Activated CD4-positive, alpha-beta T cell treated with anti-CD3 and anti-CD28 coated beads for 24 hours (primary cell): ENCODE data around the gene FBXW9.
"Not testable (repeated sequence)": the region's sequence is repeated elsewhere in the genome, so short reads cannot be mapped to it uniquely, and the experiment has no call there.

Source experiments
- DNase-seq, 2 donors: peaks; one replicate each; pipeline ENCODE4 v3.0.0-alpha.2; 2020; ENCODE audit warnings: low read depth in 2 of 2

FBXW9 gene

DNA sequence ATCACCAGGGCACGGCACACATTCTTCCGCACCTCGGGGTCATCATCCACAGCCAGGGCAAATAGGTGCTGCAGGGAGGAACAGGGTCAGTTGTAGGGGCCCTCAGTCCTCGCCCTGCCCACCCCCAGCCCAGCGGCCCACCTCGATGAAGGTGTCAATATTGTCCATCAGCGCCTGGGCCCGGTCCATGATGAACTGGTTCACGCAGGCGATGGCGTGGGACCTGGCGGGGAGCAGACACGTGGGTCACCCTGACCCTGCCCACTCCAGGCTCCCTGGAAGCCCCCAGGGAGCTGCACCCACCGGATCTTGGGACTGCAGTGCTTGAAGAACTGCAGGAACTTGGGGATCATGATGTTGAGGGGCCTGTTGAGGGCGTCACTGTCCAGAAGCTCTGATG lies 18.7 kb upstream of the FBXW9 start:
- DNase-seq, result no peak

DNA sequence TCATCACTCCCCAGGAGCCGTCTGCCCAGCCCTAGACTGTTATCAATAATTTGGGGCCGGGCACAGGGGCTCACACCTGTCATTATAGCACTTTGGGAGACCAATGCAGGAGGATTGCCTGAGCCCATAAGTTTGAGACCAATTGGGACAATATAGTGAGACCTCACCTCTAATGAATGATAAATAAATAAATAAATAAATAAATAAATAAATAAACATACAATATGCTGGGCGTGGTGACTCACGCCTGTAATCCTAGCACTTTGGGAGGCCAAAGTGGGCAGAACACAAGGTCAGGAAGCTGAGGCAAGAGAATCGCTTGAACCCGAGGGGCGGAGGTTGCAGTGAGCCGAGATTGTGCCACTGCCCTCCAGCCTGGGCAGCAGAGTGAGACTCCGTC lies 16.9 kb upstream of the FBXW9 start:
- DNase-seq, result not testable (repeated sequence)

DNA sequence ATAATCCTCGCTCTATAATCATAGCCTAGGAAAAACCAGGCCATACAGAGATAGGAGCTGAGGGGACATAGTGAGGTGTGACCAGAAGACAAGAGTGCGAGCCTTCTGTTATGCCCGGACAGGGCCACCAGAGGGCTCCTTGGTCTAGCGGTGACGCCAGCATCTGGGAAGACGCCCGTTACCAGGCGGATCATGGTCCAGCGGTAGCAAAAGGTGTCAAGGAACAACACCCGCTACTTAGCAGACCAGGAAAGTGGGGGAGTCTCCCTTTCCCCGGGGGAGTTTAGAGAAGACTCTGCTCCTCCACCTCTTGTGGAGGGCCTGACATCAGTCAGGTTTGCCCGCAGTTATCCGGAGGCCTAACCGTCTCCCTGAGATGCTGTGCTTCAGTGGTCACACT lies 15.6 kb upstream of the FBXW9 start:
- not testable (repeated sequence) for DNase-seq

- no peak for DNase-seq
These were observed 14.8 kb upstream of the FBXW9 start for GRCh38 chr19:12711187-12711586.

DNA sequence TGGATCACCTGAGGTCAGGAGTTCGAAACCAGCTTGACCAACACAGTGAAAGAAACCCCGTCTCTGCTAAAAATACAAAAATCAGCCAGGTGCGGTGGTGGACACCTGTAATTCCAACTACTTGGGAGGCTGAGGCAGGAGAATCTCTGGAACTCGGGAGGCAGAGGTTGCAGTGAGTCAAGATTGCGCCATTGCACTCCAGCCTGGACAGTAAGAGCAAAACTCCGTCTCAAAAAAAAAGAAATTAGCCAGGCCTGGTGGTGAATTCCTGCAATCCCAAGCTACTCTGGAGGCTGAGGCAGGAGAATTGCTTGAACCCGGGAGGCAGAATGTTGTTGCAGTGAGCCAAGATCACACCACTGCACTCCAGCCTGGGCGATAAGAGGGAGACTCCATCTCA lies 12.2 kb upstream of the FBXW9 start:
- DNase-seq, result no peak

DNA sequence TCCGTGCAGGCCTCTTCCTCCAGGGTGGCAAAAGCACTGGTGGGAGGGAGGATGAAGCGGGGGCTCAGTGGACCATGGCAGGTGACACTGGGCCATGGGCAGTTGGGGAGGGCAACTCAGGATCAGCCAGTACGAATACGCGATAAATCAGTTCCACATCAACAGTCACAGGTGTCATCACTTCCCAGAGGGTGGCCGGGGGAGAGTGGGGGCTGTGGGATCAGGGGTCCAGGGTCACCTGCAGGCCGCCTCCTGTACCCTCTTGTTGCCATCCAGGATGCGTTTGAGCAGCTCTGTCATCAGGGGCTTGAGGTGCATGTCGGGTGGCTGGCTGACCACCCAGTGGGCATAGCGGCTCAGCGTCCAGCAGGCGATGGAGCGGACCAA lies 9.9 kb upstream of the FBXW9 start:
- DNase-seq, result no peak

DNA sequence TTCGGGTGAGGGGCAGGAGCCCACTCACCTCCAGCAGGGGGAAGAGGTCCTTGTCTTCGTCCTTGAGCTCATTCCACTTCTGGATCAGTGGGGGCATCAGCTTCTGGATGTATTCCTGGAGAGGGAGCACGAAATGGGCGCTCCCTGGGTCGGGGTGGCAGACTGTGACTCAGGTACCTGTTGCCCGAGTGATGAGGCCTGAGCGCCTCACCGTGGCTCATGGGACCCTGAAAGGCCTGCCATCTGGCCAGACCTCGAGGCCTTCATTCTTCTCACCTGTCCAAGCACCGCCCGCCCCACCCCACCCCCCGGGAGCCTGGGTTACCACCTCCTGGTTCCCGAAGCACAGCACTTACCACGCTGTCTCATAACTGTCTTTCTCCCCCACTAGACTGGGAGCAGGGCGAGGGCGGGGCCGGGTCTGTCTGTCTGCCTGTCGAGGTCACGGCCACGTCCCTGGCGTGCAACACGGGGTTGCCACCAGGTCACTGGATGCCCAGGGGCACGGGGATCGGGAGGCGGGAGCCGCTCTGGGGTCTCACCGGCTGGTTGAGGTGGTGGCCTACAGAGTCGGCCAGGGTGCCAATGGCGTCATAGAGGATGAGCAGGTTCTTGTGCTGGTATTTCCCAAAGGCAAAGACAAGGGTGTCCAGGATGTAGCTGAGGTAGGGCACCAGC lies 9.4 kb upstream of the FBXW9 start:
- DNase-seq, result no peak

DNA sequence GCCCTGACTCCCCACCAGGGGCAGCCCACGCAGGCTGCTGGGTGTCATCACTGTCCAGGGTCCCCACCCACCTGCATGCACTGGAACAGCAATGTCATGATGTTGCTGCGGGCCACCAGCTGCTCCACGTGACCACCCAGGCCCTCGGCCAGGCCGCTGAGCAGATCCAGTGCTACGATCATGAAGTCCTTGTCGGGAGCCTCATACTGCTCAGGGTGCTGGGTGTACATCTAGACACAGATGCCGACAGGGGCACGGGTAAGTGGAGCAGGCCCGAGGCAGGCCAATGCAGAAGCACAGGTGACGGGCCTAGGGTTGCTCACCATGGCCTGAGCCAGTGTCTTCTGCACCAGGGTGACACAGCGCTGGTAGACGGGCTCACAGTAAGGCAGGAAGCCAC lies 8.7 kb upstream of the FBXW9 start:
- DNase-seq, result no peak

GRCh38 chr19:12703046-12703445 lies 6.6 kb upstream of the FBXW9 start:
- DNase-seq, result no peak

GRCh38 chr19:12701596-12702282 lies 5.3 kb upstream of the FBXW9 start:
- DNase-seq, result no peak

DNA sequence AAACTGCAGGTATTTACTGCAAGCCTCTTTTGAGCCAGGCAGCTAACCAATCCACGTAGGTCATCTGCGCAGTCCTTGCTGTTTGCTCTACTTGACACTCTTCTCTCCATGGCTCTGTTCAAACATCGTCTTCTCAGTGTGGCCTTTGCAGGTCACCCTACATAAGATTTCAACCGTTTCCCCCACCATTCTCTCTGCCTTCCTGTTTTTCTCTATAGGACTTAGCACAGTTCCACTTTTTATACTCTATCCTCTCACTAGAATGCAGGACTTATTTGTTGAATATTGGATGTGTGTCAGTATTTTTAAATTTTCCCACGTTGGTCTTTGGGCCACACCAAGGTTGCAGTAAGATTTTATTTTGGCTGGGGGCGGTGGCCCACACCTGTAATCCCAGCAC lies 1.7 kb upstream of the FBXW9 start:
- no peak for DNase-seq

GRCh38 chr19:12697425-12697824 lies 994 bp upstream of the FBXW9 start:
- not testable (repeated sequence) for DNase-seq

- no peak for DNase-seq
These were observed 450 bp downstream of the FBXW9 start for GRCh38 chr19:12695997-12696365.

DNA sequence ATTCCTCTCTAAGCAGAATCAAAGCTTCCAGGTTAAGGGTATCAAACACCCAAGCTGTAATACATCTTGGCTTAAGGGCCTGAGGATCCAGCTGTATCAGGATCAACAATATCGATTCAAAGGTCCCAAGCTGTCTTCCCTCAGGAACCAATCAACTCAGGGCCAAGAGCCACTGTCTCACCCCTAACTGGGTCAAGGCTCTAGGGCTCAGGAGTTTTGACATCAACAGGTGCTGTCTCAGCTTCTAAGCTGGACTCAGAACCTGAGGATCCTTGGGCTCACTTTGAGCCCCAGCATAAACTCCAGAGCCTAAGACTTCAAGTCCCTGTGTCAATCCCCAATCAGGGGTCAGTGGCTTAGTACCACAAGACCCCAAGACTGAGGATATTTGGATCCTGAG lies 917 bp downstream of the FBXW9 start:
- DNase-seq, result no peak

DNA sequence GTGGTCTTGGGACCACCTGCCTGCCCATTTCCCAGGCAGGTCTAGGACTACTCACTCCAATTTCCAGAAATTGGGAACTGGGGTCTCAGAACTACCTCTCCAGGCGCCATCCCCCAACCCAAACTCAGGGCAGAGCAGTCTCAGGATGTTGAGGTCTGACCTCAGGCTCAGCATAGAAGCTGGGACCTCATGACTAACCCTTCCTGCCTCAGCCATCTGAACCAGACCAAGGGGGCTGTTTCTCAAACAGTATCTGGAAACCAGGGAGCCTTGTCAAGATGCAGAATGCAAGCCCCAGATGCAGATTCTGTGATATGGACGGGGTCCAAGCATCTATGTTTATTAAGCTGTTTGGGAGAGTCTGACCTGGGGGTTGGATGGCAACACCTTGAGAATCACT lies 1.3 kb downstream of the FBXW9 start:
- no peak for DNase-seq

GRCh38 chr19:12694641-12695040 lies 1.8 kb downstream of the FBXW9 start:
- no peak for DNase-seq

GRCh38 chr19:12692960-12693359 lies 3.5 kb downstream of the FBXW9 start:
- DNase-seq, result no peak

DNA sequence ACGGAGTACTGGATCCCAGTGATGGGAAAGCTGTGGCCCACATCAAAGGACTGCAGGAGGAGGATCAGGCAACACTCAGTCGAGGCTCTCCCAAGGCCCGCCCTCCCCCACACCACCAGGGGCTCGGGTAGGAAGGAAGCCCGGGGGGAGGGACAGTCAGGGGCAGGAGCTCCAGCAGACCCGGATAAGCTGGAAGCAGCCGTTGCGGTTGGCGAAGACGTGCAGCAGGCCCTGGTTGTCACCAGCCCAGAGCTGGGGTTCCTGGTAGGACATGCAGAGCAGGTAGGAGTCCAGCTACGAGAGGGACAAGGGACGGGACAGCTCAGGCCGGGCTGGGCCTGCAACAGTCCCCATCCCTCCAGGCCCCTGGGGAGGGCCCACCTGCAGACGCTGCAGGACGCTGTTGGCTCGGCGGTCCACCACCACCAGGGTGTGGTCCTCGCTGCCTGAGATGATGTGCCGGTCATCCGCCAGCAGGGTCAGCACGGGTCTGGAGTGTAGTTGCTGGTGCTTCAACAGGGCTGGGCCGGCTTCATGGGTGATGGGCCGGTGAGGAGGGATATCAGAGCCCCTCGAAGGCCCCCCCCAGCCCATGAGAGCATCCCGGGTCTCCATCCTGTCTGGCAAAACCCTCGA lies 6.7 kb downstream of the FBXW9 start:
- no peak for DNase-seq

GRCh38 chr19:12689012-12689411 lies 7.4 kb downstream of the FBXW9 start:
- DNase-seq, result no peak

DNA sequence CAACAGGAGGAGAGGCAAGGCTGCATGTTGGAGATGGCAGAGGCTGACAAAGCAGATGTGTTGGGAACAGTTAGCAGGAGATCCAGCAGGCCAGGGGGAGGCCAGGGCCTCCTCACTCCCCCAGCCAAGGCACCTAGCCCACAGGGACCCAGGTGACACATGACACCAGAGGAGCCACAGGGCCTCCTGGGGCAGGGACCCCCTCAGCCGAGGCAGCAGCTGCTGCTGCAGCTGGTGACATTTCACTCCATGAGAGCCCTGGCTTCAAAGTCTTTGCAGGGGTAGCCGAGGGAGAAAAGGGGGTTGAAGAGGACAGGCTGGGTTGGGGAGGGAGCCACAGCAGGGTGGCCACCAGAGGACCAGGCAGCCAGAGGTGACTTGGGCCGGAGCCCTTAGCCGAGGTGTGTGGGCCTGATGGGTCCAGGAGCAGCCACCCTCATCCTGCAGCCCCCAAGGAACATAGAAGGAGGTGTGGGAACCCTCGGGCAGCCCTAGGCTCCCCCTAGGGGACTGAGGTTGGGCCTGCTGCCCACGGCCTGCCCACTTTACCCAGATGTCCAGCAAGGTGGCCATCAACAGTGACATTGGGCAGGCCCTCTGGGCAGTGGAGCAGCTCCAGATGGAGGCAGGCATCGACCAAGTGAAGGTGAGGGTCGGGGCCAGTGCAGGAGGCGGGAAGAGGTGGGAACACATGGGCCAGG lies 8.8 kb downstream of the FBXW9 start, which contains the start of gene GNG14:
TSS of gene GNG14 (plus strand) at position 503 of the 701 bp plus-strand sequence. CDS start at position 554, 51 bp downstream.
- DNase-seq, result no peak

- DNase-seq, result no peak
These were observed 10.6 kb downstream of the FBXW9 start for GRCh38 chr19:12685831-12686230.
